Measurements from ENCODE around the gene ACBD4. TPM values are rescaled to one million over a fixed set of nuclear protein-coding genes. Genes with fewer than 3 reads are reported as not detected.

Gene ACBD4
- total RNA-seq, result 2.9 and 10.6 TPM in 2 replicates

DNA sequence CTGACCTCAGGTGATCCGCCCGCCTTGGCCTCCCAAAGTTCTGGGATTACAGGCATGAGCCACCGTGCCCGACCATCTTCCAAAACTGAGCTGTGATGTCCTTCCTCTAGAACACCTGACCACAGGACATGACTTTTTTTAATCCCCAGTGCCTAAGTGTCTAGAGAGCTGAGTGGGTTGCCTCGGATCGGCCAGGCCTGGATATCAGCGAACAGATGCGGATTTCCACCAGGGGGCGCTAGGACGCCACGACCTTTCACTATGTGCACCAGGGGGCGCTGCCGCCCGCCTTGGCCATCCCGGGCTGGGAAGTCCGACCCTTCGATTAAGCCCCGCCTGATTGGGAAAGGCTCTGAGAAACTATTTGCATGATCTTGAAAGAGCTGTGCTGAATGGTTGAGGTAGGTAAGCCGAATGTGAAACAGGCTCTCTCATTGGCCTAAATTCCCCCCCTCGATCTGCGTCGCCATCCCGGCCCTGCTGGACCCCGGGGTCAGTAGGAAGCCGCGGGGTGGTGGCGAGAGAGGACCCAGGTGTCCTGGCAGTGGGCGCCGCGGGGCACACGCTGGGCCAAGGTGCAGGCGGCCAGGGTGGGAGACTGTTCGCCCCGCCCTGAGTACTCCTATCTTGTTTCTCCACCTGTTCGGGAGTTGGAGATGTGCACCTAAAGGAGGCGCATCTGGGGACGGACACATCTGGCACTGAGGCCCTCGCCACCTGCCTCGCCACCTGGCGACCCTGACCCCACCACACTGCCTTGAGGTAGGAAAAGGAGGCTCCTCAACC, at the start of gene ACBD4:
ACBD4 (plus strand) TSS at position 496 of the 786 bp plus-strand sequence. CDS start 458 bp downstream, outside the sequence.

GRCh38 chr17:45132320-45132571, 3.2 kb upstream of the ACBD4 start, which contains the start of gene PLCD3:
Gene PLCD3, minus strand, starts transcription at chr17:45132515. Its CDS starts 105 bp downstream, at chr17:45132410.

DNA sequence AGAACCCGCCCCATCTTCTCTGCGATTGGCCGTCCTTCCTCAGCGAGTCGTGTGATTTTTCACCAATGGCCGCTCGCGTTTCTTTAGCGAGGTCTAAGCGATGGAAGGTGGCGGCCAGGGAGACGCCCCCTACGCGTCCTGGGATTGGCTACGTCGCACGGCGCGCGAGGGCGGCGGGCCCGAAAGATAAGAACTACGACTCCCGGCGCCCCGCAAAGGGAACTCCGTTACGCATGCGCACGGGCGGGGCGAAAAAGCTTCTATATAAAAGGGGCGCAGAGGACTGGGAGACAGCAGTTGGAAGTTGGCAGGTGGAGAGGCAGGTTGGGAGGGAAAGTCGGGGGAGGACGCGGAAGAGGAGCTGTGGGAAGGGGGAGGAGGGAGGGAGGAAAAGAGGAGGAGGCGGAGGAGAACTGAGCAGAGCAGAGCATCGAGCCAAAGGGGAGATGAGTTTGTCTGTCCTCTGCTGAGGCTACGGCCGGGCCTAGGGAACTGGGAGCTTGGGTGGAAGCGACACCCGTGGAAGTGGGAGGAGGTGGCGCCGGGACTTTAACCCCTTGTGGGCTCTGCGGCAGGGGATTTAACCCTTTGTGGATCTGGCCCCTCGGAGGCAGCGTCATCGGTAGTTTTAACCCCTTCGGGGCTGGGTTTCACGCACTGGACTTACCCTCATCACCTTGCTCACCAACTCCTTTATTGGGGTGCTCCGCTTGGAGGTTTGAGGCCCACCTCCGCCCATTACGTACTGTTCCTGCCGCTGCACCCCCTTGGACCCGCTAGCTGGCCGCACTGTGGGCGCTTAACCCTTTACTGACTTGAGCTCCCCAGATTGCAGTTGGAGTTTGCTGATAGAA, 12.9 kb downstream of the ACBD4 start, which contains the start of gene HEXIM1:
HEXIM1 (plus strand) TSS at position 293 of the 854 bp plus-strand sequence. CDS start 716 bp downstream, outside the sequence.

DNA sequence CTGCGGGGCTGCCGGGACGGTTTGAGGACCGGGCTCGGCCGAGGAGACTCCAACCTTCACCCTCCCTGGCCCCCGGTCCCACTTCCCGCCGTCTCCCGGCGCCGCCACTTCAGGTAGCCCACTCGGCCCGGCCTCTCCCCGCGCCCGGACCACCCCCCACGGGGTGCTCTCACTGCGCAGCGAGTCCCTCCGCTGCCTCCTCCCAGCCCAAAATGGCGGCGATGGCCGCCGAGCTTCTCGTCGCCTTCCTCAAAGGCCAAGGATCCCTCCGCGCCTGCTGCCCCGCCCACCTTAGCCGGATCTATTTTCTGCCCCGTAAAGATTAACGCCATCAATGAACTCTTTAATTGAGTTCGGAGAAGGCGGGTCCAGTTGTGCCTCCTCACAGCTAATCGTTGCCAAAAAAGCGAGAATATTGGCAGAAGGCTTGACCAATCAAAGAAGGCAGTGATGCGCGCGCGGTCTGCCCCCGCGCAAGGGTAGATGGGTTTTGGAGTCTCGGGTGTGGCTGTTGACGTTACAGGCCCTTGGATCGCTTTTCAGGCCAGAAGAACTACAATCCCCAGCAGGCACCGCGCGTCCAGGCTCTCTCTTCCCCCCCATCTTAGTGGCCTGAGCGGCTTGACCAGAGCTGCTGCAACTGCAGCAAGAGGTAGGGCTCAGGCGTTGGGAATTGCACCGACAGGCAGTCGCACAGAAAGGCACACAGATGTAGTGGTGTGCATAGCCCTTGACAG, 26.0 kb downstream of the ACBD4 start, which contains the start of gene HEXIM2:
HEXIM2 (plus strand) TSS at position 588 of the 737 bp plus-strand sequence. CDS start 919 bp downstream, outside the sequence.

Other genes starting within 250 kb of the ACBD4 start
- 70.1 and 96.8 TPM in 2 replicates for gene EFTUD2, start 236.2 kb upstream of the ACBD4 start, total RNA-seq
- gene GFAP, start 220.2 kb upstream of the ACBD4 start, total RNA-seq, result 0.38 and 0.49 TPM in 2 replicates
- 2.4 and 35.8 TPM in 2 replicates for gene KIF18B, start 187.9 kb upstream of the ACBD4 start, total RNA-seq
- 2.2 TPM in 1 of 2 replicates, not detected in the other for gene C1QL1, start 167.4 kb upstream of the ACBD4 start, total RNA-seq
- gene DCAKD, start 84.1 kb upstream of the ACBD4 start, total RNA-seq, result 42.5 and 77.6 TPM in 2 replicates
- 66.0 and 69.9 TPM in 2 replicates for gene NMT1, start 74.4 kb upstream of the ACBD4 start, total RNA-seq
- 74.5 and 178 TPM in 2 replicates for gene PLCD3, start 3.2 kb upstream of the ACBD4 start, total RNA-seq
- 9.6 and 14.8 TPM in 2 replicates for gene HEXIM1, start 12.8 kb downstream of the ACBD4 start, total RNA-seq
- 5.2 and 13.4 TPM in 2 replicates for gene HEXIM2, start 26.2 kb downstream of the ACBD4 start, total RNA-seq
- gene FMNL1, start 86.2 kb downstream of the ACBD4 start, total RNA-seq, result 10.6 and 11.4 TPM in 2 replicates
- not detected in 2 replicates for gene SPATA32, start 126.4 kb downstream of the ACBD4 start, total RNA-seq
- gene MAP3K14, start 181.3 kb downstream of the ACBD4 start, total RNA-seq, result 4.6 and 6.0 TPM in 2 replicates